Upper lobe of right lung (tissue), 1 donor: ENCODE data around the gene PTPRN2. TPM values are rescaled to one million over a fixed set of nuclear protein-coding genes. Genes with fewer than 3 reads are reported as not detected.
"Not testable (repeated sequence)": the region's sequence is repeated elsewhere in the genome, so short reads cannot be mapped to it uniquely, and the experiment has no call there.

Experiments
- ATAC-seq: fragments of 200-7000 bp; cut with Tn5 transposase; one replicate; pipeline ENCODE4 v1.9.1; 2020; ENCODE audit warnings: mild to moderate bottlenecking, moderate library complexity
- DNase-seq: peaks from one replicate; pipeline ENCODE4 v3.0.0-alpha.2; 2020
- H3K27ac ChIP-seq: fragments of 200-600 bp; one replicate; pipeline ENCODE4 v1.8.0; 2022
- H3K27me3 ChIP-seq: fragments of 200-600 bp; one replicate; pipeline ENCODE4 v1.8.0; 2022; ENCODE audit warnings: mild to moderate bottlenecking
- H3K36me3 ChIP-seq: fragments of 200-600 bp; one replicate; pipeline ENCODE4 v1.8.0; 2022
- H3K4me1 ChIP-seq: fragments of 200-600 bp; one replicate; pipeline ENCODE4 v1.8.0; 2022
- H3K4me3 ChIP-seq: fragments of 200-600 bp; one replicate; pipeline ENCODE4 v1.8.0; 2022; ENCODE audit warnings: mild to moderate bottlenecking
- H3K9me3 ChIP-seq: fragments of 200-600 bp; one replicate; pipeline ENCODE4 v1.8.0; 2022
- CTCF ChIP-seq: fragments of 200-600 bp; IDR thresholded peaks from one replicate; pipeline ENCODE4 v1.8.0; 2022; ENCODE audit warnings: antibody characterized with exemption
- intact Hi-C: fragments of 100-400 bp; cut with DNase I; formaldehyde crosslinking; loops from one replicate; pipeline ENCODE4 v1.11.0; 2022
- total RNA-seq: library from RNA; stranded (reverse); fragmentation: NEBNext Ultra II Directional; extraction: Animal tissue kit (Norgen Biotek cat#: 25700); gene quantifications from one replicate; pipeline ENCODE4 v1.2.1, GENCODE V29; 2021
- donor health status: DM: no; HTN: yes; CAD: no; lungs with severe emphysema.

The PTPRN2 gene
- total RNA-seq, 1 donor from 2014 or later, result 4.9 TPM

GRCh38 chr7:157737151-157738065, 850.2 kb downstream of the PTPRN2 start:
- Histone ChIP-seq H3K9me3 (no peaks in the 10 kb centered on the region), H3K4me1 (no peaks in the 10 kb centered on the region), H3K27ac (no peak overlapping the region), H3K4me3 (no peak overlapping the region), H3K36me3 (no peaks in the 10 kb centered on the region), H3K27me3 (peaks cover 19% of the 10 kb centered on the region)
- intact Hi-C loops, result no loop called here
- no peak for ATAC-seq
- TF ChIP-seq CTCF, result no peak
- DNase-seq, result no peak

- TF ChIP-seq CTCF, result no peak
- intact Hi-C loops, result no loop called here
Observed at GRCh38 chr7:157736341-157736740, 851.3 kb downstream of the PTPRN2 start.

GRCh38 chr7:157735826-157736225, 851.8 kb downstream of the PTPRN2 start:
- no peak for TF ChIP-seq CTCF
- H3K27ac ChIP-seq, result no peak overlapping the region
- H3K4me3 ChIP-seq, result no peak overlapping the region
- H3K4me1 ChIP-seq, result no peaks in the 10 kb centered on the region
- H3K27me3 ChIP-seq, result peaks cover 19% of the 10 kb centered on the region
- ATAC-seq (no peak), DNase-seq (no peak)
- H3K9me3 ChIP-seq, result no peaks in the 10 kb centered on the region
- intact Hi-C loops, result no loop called here
- no peaks in the 10 kb centered on the region for H3K36me3 ChIP-seq

More at GRCh38 chr7:157736341-157736740, 851.3 kb downstream of the PTPRN2 start:
- DNase-seq (no peak), ATAC-seq (no peak)
- no peak overlapping the region for H3K4me3 ChIP-seq
- no peak overlapping the region for H3K27ac ChIP-seq
- no peaks in the 10 kb centered on the region for H3K36me3 ChIP-seq
- no peaks in the 10 kb centered on the region for H3K4me1 ChIP-seq
- peaks cover 19% of the 10 kb centered on the region for H3K27me3 ChIP-seq
- H3K9me3 ChIP-seq, result no peaks in the 10 kb centered on the region

- intact Hi-C loops, result no loop called here
- no peak for TF ChIP-seq CTCF
Observed at GRCh38 chr7:157734676-157735640, 852.7 kb downstream of the PTPRN2 start.

GRCh38 chr7:157733760-157734395, 853.7 kb downstream of the PTPRN2 start:
- ATAC-seq, H3K4me3 ChIP-seq, H3K27ac ChIP-seq, H3K4me1 ChIP-seq, H3K9me3 ChIP-seq, H3K36me3 ChIP-seq, intact Hi-C loops, DNase-seq: not testable (repeated sequence)
- peaks cover 13% of the 10 kb centered on the region for H3K27me3 ChIP-seq

More at GRCh38 chr7:157734676-157735640, 852.7 kb downstream of the PTPRN2 start:
- ATAC-seq (no peak), DNase-seq (no peak)
- Histone ChIP-seq H3K4me3 (no peak overlapping the region), H3K27me3 (peaks cover 19% of the 10 kb centered on the region), H3K4me1 (no peaks in the 10 kb centered on the region), H3K9me3 (no peaks in the 10 kb centered on the region), H3K27ac (no peak overlapping the region), H3K36me3 (no peaks in the 10 kb centered on the region)
